ENCODE data around the gene DNMT3A. TPM values are rescaled to one million over a fixed set of nuclear protein-coding genes. Genes with fewer than 3 reads are reported as not detected.
A peak's percentile ranks its signal among the peaks of the same experiment; 100 is the strongest.

DNMT3A gene
- total and polyA plus RNA-seq, 3 experiments from 2014 or later, result 19.4 to 80.7 (median 77.9) TPM

- H3K27me3 ChIP-seq (ENCODE audit: insufficient read depth, low read length, poor library complexity, severe bottlenecking), result no peaks in the 10 kb centered on the region
- POLR2A ChIA-PET, result interaction anchor here (1.0 kb wide), 1 partner anchor 9 kb away, joined by 3 read pairs; no protein-coding TSS in a partner anchor
- peaks cover 68 to 75% (median 74%) of the 10 kb centered on the region in 3 donors for H3K4me1 Mint-ChIP-seq
Observed at GRCh38 chr2:25303633-25304236, 38.0 kb downstream of the DNMT3A start.

GRCh38 chr2:25302758-25303375 is 38.9 kb downstream of the DNMT3A start:
- H3K4me1 ChIP-seq (ENCODE audit: insufficient read depth, low read length), result peaks cover 49% of the 10 kb centered on the region
- Mint-ChIP-seq H3K36me3 (peaks cover 4 to 76% (median 10%) of the 10 kb centered on the region in 3 donors), H3K9me3 (no peaks in the 10 kb centered on the region), H3K4me3 (peak overlapping the region in 2 of 7 donors; percentile 38 to 40), H3K4me1 (peaks cover 63 to 70% (median 65%) of the 10 kb centered on the region in 3 donors), H3K27ac (peak overlapping the region in 6 of 8 donors; percentile 57 to 95 (median 92)), H3K27me3 (no peaks in the 10 kb centered on the region)
- ChIA-PET CTCF (interaction anchor here (0.7 to 1.5 kb wide), 2 partner anchors 20 to 59 kb away, joined by 3 to 4 read pairs; no protein-coding TSS in a partner anchor), POLR2A (interaction anchor here (1.4 kb wide), 1 partner anchor 12 kb away, joined by 5 read pairs; no protein-coding TSS in a partner anchor)
- H3K36me3 ChIP-seq (ENCODE audit: insufficient read depth, low read length), result peaks cover 10% of the 10 kb centered on the region
- H3K27me3 ChIP-seq (ENCODE audit: insufficient read depth, low read length, poor library complexity, severe bottlenecking), result no peaks in the 10 kb centered on the region
- DNase-seq, result no peak
- no peak overlapping the region for H3K27ac ChIP-seq (ENCODE audit: low read depth, low read length)
- H3K4me3 ChIP-seq (ENCODE audit: low read length), result no peak overlapping the region
- H3K9me3 ChIP-seq (ENCODE audit: low read length), result no peaks in the 10 kb centered on the region

More at GRCh38 chr2:25303633-25304236, 38.0 kb downstream of the DNMT3A start:
- Mint-ChIP-seq H3K27me3 (no peaks in the 10 kb centered on the region), H3K4me3 (peak overlapping the region in 1 of 7 donors; percentile 4), H3K27ac (peak overlapping the region in 6 of 8 donors; percentile 94 to 98 (median 96)), H3K36me3 (peaks cover 4 to 77% (median 7%) of the 10 kb centered on the region in 3 donors), H3K9me3 (no peaks in the 10 kb centered on the region)
- Histone ChIP-seq H3K27ac (ENCODE audit: low read depth, low read length) (no peak overlapping the region), H3K36me3 (ENCODE audit: insufficient read depth, low read length) (peaks cover 19% of the 10 kb centered on the region), H3K4me3 (ENCODE audit: low read length) (no peak overlapping the region), H3K4me1 (ENCODE audit: insufficient read depth, low read length) (peaks cover 57% of the 10 kb centered on the region), H3K9me3 (ENCODE audit: low read length) (no peaks in the 10 kb centered on the region)
- DNase-seq, result no peak
- CTCF ChIA-PET, result interaction anchor here (0.7 to 2.3 kb wide), 4 partner anchors 20 to 58 kb away, joined by 3 to 9 read pairs (median 4); no protein-coding TSS in a partner anchor

- Histone ChIP-seq H3K4me3 (ENCODE audit: low read length) (no peak overlapping the region), H3K4me1 (ENCODE audit: insufficient read depth, low read length) (peaks cover 47% of the 10 kb centered on the region), H3K27me3 (ENCODE audit: insufficient read depth, low read length, poor library complexity, severe bottlenecking) (no peaks in the 10 kb centered on the region), H3K36me3 (ENCODE audit: insufficient read depth, low read length) (peaks cover 10% of the 10 kb centered on the region), H3K27ac (ENCODE audit: low read depth, low read length) (no peak overlapping the region), H3K9me3 (ENCODE audit: low read length) (no peaks in the 10 kb centered on the region)
- H3K27me3 Mint-ChIP-seq, result no peaks in the 10 kb centered on the region
- H3K36me3 Mint-ChIP-seq, result peaks cover 4 to 67% (median 10%) of the 10 kb centered on the region in 3 donors
- peak in 4 of 5 donors; percentile 25 to 82 (median 48) for DNase-seq
- ChIA-PET CTCF (interaction anchor here (0.6 to 2.0 kb wide), 6 partner anchors 8 to 39 kb away, joined by 3 to 6 read pairs (median 3); no protein-coding TSS in a partner anchor), POLR2A (interaction anchor here (0.9 to 1.4 kb wide), 5 partner anchors 13 to 60 kb away, joined by 3 to 7 read pairs (median 3); no protein-coding TSS in a partner anchor)
- H3K4me3 Mint-ChIP-seq, result peak overlapping the region; percentile 37 to 72 (median 49)
- peak overlapping the region; percentile 71 to 99 (median 92) for H3K27ac Mint-ChIP-seq
- H3K4me1 Mint-ChIP-seq, result peaks cover 54 to 61% (median 57%) of the 10 kb centered on the region in 3 donors
- H3K9me3 Mint-ChIP-seq, result no peaks in the 10 kb centered on the region
Observed at GRCh38 chr2:25301453-25302352, 40.0 kb downstream of the DNMT3A start.

- Histone ChIP-seq H3K36me3 (ENCODE audit: insufficient read depth, low read length) (peaks cover 10% of the 10 kb centered on the region), H3K9me3 (ENCODE audit: low read length) (no peaks in the 10 kb centered on the region), H3K4me1 (ENCODE audit: insufficient read depth, low read length) (peaks cover 51% of the 10 kb centered on the region), H3K27me3 (ENCODE audit: insufficient read depth, low read length, poor library complexity, severe bottlenecking) (no peaks in the 10 kb centered on the region), H3K27ac (ENCODE audit: low read depth, low read length) (no peak overlapping the region), H3K4me3 (ENCODE audit: low read length) (no peak overlapping the region)
- no peak for DNase-seq
- Mint-ChIP-seq H3K4me3 (no peak overlapping the region), H3K4me1 (peaks cover 52 to 60% (median 58%) of the 10 kb centered on the region in 3 donors), H3K9me3 (no peaks in the 10 kb centered on the region), H3K27me3 (no peaks in the 10 kb centered on the region), H3K36me3 (peaks cover 4 to 55% (median 7%) of the 10 kb centered on the region in 3 donors), H3K27ac (peak overlapping the region in 3 of 8 donors; percentile 23 to 89 (median 36))
- CTCF ChIA-PET, result no interaction called here
- POLR2A ChIA-PET, result no interaction called here
Observed at GRCh38 chr2:25300001-25300400, 41.7 kb downstream of the DNMT3A start.

GRCh38 chr2:25298776-25299431 is 42.8 kb downstream of the DNMT3A start:
- no peak for DNase-seq
- Mint-ChIP-seq H3K36me3 (peaks cover 4 to 44% (median 7%) of the 10 kb centered on the region in 3 donors), H3K9me3 (no peaks in the 10 kb centered on the region), H3K27ac (peak overlapping the region in 3 of 8 donors; percentile 36 to 76 (median 68)), H3K4me1 (peaks cover 53 to 61% (median 58%) of the 10 kb centered on the region in 3 donors), H3K4me3 (no peak overlapping the region), H3K27me3 (no peaks in the 10 kb centered on the region)
- ChIA-PET CTCF (no interaction called here), POLR2A (no interaction called here)
- Histone ChIP-seq H3K4me1 (ENCODE audit: insufficient read depth, low read length) (peaks cover 52% of the 10 kb centered on the region), H3K27me3 (ENCODE audit: insufficient read depth, low read length, poor library complexity, severe bottlenecking) (no peaks in the 10 kb centered on the region), H3K27ac (ENCODE audit: low read depth, low read length) (no peak overlapping the region), H3K9me3 (ENCODE audit: low read length) (no peaks in the 10 kb centered on the region), H3K36me3 (ENCODE audit: insufficient read depth, low read length) (peaks cover 10% of the 10 kb centered on the region), H3K4me3 (ENCODE audit: low read length) (no peak overlapping the region)

GRCh38 chr2:25297738-25298137 is 44.0 kb downstream of the DNMT3A start:
- no peaks in the 10 kb centered on the region for H3K9me3 ChIP-seq (ENCODE audit: low read length)
- ChIA-PET POLR2A (no interaction called here), CTCF (no interaction called here)
- H3K27ac Mint-ChIP-seq, result peak overlapping the region in 5 of 8 donors; percentile 11 to 69 (median 40)
- peaks cover 53 to 63% (median 57%) of the 10 kb centered on the region in 3 donors for H3K4me1 Mint-ChIP-seq
- DNase-seq, result no peak
- H3K36me3 ChIP-seq (ENCODE audit: insufficient read depth, low read length), result peaks cover 5% of the 10 kb centered on the region
- peaks cover 4 to 36% (median 7%) of the 10 kb centered on the region in 3 donors for H3K36me3 Mint-ChIP-seq
- no peak overlapping the region for H3K27ac ChIP-seq (ENCODE audit: low read depth, low read length)
- H3K9me3 Mint-ChIP-seq, result no peaks in the 10 kb centered on the region
- H3K4me3 ChIP-seq (ENCODE audit: low read length), result no peak overlapping the region
- H3K27me3 ChIP-seq (ENCODE audit: insufficient read depth, low read length, poor library complexity, severe bottlenecking), result no peaks in the 10 kb centered on the region
- peaks cover 62% of the 10 kb centered on the region for H3K4me1 ChIP-seq (ENCODE audit: insufficient read depth, low read length)
- no peak overlapping the region for H3K4me3 Mint-ChIP-seq
- H3K27me3 Mint-ChIP-seq, result no peaks in the 10 kb centered on the region

GRCh38 chr2:25295621-25296020 is 46.1 kb downstream of the DNMT3A start:
- Mint-ChIP-seq H3K4me1 (peaks cover 39 to 47% (median 41%) of the 10 kb centered on the region in 3 donors), H3K27me3 (no peaks in the 10 kb centered on the region), H3K9me3 (no peaks in the 10 kb centered on the region), H3K36me3 (peaks cover 0 to 28% (median 6%) of the 10 kb centered on the region in 3 donors), H3K4me3 (peak overlapping the region; percentile 24 to 81 (median 76)), H3K27ac (peak overlapping the region; percentile 88 to 98 (median 94))
- ChIA-PET POLR2A (interaction anchor here (0.9 to 2.4 kb wide), 6 partner anchors 9 to 67 kb away, joined by 3 to 16 read pairs (median 10); no protein-coding TSS in a partner anchor), CTCF (interaction anchor here (1.0 to 7.7 kb wide), 6 partner anchors 10 to 67 kb away, joined by 3 to 66 read pairs (median 8); no protein-coding TSS in a partner anchor)
- no peak for DNase-seq
- peaks cover 61% of the 10 kb centered on the region for H3K4me1 ChIP-seq (ENCODE audit: insufficient read depth, low read length)
- no peaks in the 10 kb centered on the region for H3K27me3 ChIP-seq (ENCODE audit: insufficient read depth, low read length, poor library complexity, severe bottlenecking)
- peak overlapping the region; percentile 12 for H3K4me3 ChIP-seq (ENCODE audit: low read length)
- H3K9me3 ChIP-seq (ENCODE audit: low read length), result no peaks in the 10 kb centered on the region
- H3K27ac ChIP-seq (ENCODE audit: low read depth, low read length), result peak overlapping the region; percentile 70
- peaks cover 4% of the 10 kb centered on the region for H3K36me3 ChIP-seq (ENCODE audit: insufficient read depth, low read length)

All from CD8-positive, alpha-beta memory T cell (primary cell).